ENCODE data around the gene ST6GAL1.

GRCh38 chr3:187021748-187022402 lies 91.5 kb downstream of the ST6GAL1 start:
- TF ChIP-seq CTCF (IDR thresholded peaks at IDR 0.05) (no peak), POLR2A (IDR thresholded peaks at IDR 0.05) (no peak)
